D341Med (cell line): Measurements from ENCODE around the gene ENTPD6.
A peak's percentile ranks its signal among the peaks of the same experiment; 100 is the strongest.
"Not testable (repeated sequence)": the region's sequence is repeated elsewhere in the genome, so short reads cannot be mapped to it uniquely, and the experiment has no call there.

Source experiments
- DNase-seq: peaks from one replicate; pipeline ENCODE4 v3.0.0; 2012; ENCODE audit warnings: low spot score

ENTPD6 gene

GRCh38 chr20:25223765-25224720 lies 28.5 kb downstream of the ENTPD6 start:
- DNase-seq, result peak; percentile 21

GRCh38 chr20:25224941-25225340 lies 29.4 kb downstream of the ENTPD6 start:
- peak; percentile 24 for DNase-seq

GRCh38 chr20:25225642-25226432 lies 30.3 kb downstream of the ENTPD6 start:
- DNase-seq, result no peak

GRCh38 chr20:25226433-25227316 lies 31.2 kb downstream of the ENTPD6 start:
- DNase-seq, result no peak

- DNase-seq, result no peak
Observed at GRCh38 chr20:25227317-25227831, 31.9 kb downstream of the ENTPD6 start.

GRCh38 chr20:25229486-25230165 lies 34.1 kb downstream of the ENTPD6 start:
- DNase-seq, result no peak

GRCh38 chr20:25230166-25230831 lies 34.8 kb downstream of the ENTPD6 start:
- DNase-seq, result no peak

GRCh38 chr20:25233016-25233772 lies 37.7 kb downstream of the ENTPD6 start:
- DNase-seq, result no peak

GRCh38 chr20:25234009-25234849 lies 38.7 kb downstream of the ENTPD6 start:
- DNase-seq, result not testable (repeated sequence)

- no peak for DNase-seq
Observed at GRCh38 chr20:25236450-25237304, 41.2 kb downstream of the ENTPD6 start.

- DNase-seq, result no peak
Observed at GRCh38 chr20:25237610-25238318, 42.3 kb downstream of the ENTPD6 start.

- no peak for DNase-seq
Observed at GRCh38 chr20:25238319-25239037, 43.0 kb downstream of the ENTPD6 start.

GRCh38 chr20:25239387-25240370 lies 44.2 kb downstream of the ENTPD6 start:
- DNase-seq, result no peak

- not testable (repeated sequence) for DNase-seq
Observed at GRCh38 chr20:25240851-25241658, 45.5 kb downstream of the ENTPD6 start.

GRCh38 chr20:25241659-25241955 lies 46.1 kb downstream of the ENTPD6 start:
- DNase-seq, result not testable (repeated sequence)
